ENCODE measurements around the gene PHACTR3.

Gene PHACTR3

DNA sequence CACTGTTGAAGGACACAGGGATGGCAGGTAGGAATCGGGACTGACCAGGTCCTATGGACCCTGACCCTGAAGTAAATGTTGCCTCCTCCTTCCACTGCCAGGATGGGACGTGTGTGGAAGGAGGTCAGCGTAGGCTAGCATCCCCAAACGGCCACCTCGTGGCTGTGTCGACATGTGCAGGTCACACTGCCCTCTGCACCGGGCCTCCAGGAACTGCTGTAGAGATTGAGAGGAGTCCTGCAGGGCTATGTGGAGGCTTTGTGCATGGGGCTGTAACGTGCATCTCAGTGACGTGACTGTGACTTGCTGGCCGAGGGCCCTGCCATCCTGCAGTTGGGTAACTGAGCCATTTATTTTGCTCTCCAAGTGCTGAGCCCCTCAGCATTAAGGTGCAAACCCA lies 149.5 kb downstream of the PHACTR3 start:
- no peak for DNase-seq
- no peak overlapping the region for H2BK15ac ChIP-seq (replicated peaks; ENCODE audit: low read depth)
- no peak overlapping the region for H2AK5ac ChIP-seq (ENCODE audit: low read length)
- H3K18ac ChIP-seq (ENCODE audit: low read length), result no peak overlapping the region
- H3K9ac ChIP-seq (ENCODE audit: low read length), result no peak overlapping the region
- no peak overlapping the region for H3K4ac ChIP-seq (ENCODE audit: low read depth, low read length)
- H3K27me3 ChIP-seq (ENCODE audit: insufficient read depth, low read length, poor library complexity), result no peaks in the 10 kb centered on the region
- no peak overlapping the region for H2BK120ac ChIP-seq (ENCODE audit: low read depth, low read length)
- no peaks in the 10 kb centered on the region for H3K4me1 ChIP-seq (ENCODE audit: control insufficient read depth, low read depth, low read length)
- H3K4me2 ChIP-seq (ENCODE audit: low read length), result no peak overlapping the region
- H3K23ac ChIP-seq (ENCODE audit: low read length), result no peak overlapping the region
- H3K4me3 ChIP-seq (ENCODE audit: low read length), result no peak overlapping the region
- H4K8ac ChIP-seq (ENCODE audit: low read depth, low read length), result no peak overlapping the region
- H2BK5ac ChIP-seq (ENCODE audit: low read length), result no peak overlapping the region
- no peaks in the 10 kb centered on the region for H3K79me2 ChIP-seq (ENCODE audit: control insufficient read depth, insufficient read depth, low read length)
- no peak overlapping the region for H4K5ac ChIP-seq (ENCODE audit: low read length)
- WGBS (ENCODE audit: extremely low coverage, insufficient coverage, low lambda C conversion rate), result no CpG with 5 or more reads among the region's 10 CpGs
- no peaks in the 10 kb centered on the region for H3K79me1 ChIP-seq (ENCODE audit: low read length)
- H3K36me3 ChIP-seq (ENCODE audit: control insufficient read depth, insufficient read depth, low read length), result no peaks in the 10 kb centered on the region
- no peak overlapping the region for H3K56ac ChIP-seq (ENCODE audit: low read length)
- no peak overlapping the region for H3K27ac ChIP-seq (ENCODE audit: low read depth, low read length)

DNA sequence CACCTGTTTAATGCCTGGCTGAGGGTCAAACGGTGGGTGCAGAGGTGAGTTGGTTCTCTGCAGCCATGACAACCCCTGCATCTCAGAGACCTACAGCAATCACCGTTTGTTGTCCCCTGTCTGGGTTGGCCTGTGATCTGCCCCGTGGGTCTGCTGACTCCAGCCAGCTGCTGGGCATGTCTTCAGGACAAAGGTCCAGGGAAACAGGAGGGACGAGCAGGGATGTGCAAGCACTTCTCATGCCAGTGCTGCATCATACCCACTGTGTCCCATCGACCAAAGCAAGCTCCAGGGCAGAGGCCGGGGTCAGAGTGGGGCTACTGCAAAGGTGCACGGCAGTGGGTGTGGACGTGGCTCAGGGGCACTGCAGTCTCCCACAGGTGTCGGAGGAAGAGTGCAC lies 150.2 kb downstream of the PHACTR3 start:
- H3K27ac ChIP-seq (ENCODE audit: low read depth, low read length), result no peak overlapping the region
- no peaks in the 10 kb centered on the region for H3K4me1 ChIP-seq (ENCODE audit: control insufficient read depth, low read depth, low read length)
- no peak for DNase-seq
- H3K18ac ChIP-seq (ENCODE audit: low read length), result no peak overlapping the region
- H3K23ac ChIP-seq (ENCODE audit: low read length), result no peak overlapping the region
- no peaks in the 10 kb centered on the region for H3K79me1 ChIP-seq (ENCODE audit: low read length)
- no peak overlapping the region for H3K4me3 ChIP-seq (ENCODE audit: low read length)
- no peaks in the 10 kb centered on the region for H3K79me2 ChIP-seq (ENCODE audit: control insufficient read depth, insufficient read depth, low read length)
- no peaks in the 10 kb centered on the region for H3K27me3 ChIP-seq (ENCODE audit: insufficient read depth, low read length, poor library complexity)
- H2AK5ac ChIP-seq (ENCODE audit: low read length), result no peak overlapping the region
- H2BK15ac ChIP-seq (replicated peaks; ENCODE audit: low read depth), result no peak overlapping the region
- WGBS (ENCODE audit: extremely low coverage, insufficient coverage, low lambda C conversion rate), result no CpG with 5 or more reads among the region's 9 CpGs
- H3K4me2 ChIP-seq (ENCODE audit: low read length), result no peak overlapping the region
- H3K36me3 ChIP-seq (ENCODE audit: control insufficient read depth, insufficient read depth, low read length), result no peaks in the 10 kb centered on the region
- no peak overlapping the region for H2BK5ac ChIP-seq (ENCODE audit: low read length)
- H4K8ac ChIP-seq (ENCODE audit: low read depth, low read length), result no peak overlapping the region
- no peak overlapping the region for H3K56ac ChIP-seq (ENCODE audit: low read length)
- H2BK120ac ChIP-seq (ENCODE audit: low read depth, low read length), result no peak overlapping the region
- H4K5ac ChIP-seq (ENCODE audit: low read length), result no peak overlapping the region
- no peak overlapping the region for H3K4ac ChIP-seq (ENCODE audit: low read depth, low read length)
- H3K9ac ChIP-seq (ENCODE audit: low read length), result no peak overlapping the region

DNA sequence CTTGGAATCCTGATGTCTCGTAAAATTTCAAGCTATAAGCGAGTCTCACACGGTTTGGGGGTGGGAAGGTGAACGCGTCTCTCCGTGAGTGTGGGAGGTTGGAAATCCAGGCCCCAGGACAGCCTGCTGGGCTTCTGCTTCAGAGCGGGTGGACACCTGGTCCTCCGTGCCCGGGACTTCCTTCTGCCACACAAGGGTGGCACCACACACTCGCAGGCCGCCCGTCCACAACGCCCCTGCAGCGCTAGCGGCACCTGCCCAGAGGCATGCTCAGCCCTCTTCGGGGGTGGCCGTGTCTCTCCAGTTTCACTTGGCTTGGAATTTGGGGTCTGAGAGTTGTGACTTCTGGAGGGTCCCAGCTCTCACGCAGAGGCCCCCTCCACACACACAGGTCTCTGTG lies 151.9 kb downstream of the PHACTR3 start:
- no peak overlapping the region for H2BK120ac ChIP-seq (ENCODE audit: low read depth, low read length)
- H3K4me2 ChIP-seq (ENCODE audit: low read length), result no peak overlapping the region
- H3K4me1 ChIP-seq (ENCODE audit: control insufficient read depth, low read depth, low read length), result no peaks in the 10 kb centered on the region
- no peaks in the 10 kb centered on the region for H3K79me2 ChIP-seq (ENCODE audit: control insufficient read depth, insufficient read depth, low read length)
- H3K23ac ChIP-seq (ENCODE audit: low read length), result no peak overlapping the region
- no peak overlapping the region for H2BK15ac ChIP-seq (replicated peaks; ENCODE audit: low read depth)
- no peak overlapping the region for H4K8ac ChIP-seq (ENCODE audit: low read depth, low read length)
- H3K4me3 ChIP-seq (ENCODE audit: low read length), result no peak overlapping the region
- no peaks in the 10 kb centered on the region for H3K36me3 ChIP-seq (ENCODE audit: control insufficient read depth, insufficient read depth, low read length)
- no peak overlapping the region for H2BK5ac ChIP-seq (ENCODE audit: low read length)
- H3K56ac ChIP-seq (ENCODE audit: low read length), result no peak overlapping the region
- no peak overlapping the region for H4K5ac ChIP-seq (ENCODE audit: low read length)
- no CpG with 5 or more reads among the region's 18 CpGs for WGBS (ENCODE audit: extremely low coverage, insufficient coverage, low lambda C conversion rate)
- no peak overlapping the region for H3K27ac ChIP-seq (ENCODE audit: low read depth, low read length)
- H3K18ac ChIP-seq (ENCODE audit: low read length), result no peak overlapping the region
- H2AK5ac ChIP-seq (ENCODE audit: low read length), result no peak overlapping the region
- H3K4ac ChIP-seq (ENCODE audit: low read depth, low read length), result no peak overlapping the region
- no peak overlapping the region for H3K9ac ChIP-seq (ENCODE audit: low read length)
- no peaks in the 10 kb centered on the region for H3K27me3 ChIP-seq (ENCODE audit: insufficient read depth, low read length, poor library complexity)
- no peak for DNase-seq
- no peaks in the 10 kb centered on the region for H3K79me1 ChIP-seq (ENCODE audit: low read length)

DNA sequence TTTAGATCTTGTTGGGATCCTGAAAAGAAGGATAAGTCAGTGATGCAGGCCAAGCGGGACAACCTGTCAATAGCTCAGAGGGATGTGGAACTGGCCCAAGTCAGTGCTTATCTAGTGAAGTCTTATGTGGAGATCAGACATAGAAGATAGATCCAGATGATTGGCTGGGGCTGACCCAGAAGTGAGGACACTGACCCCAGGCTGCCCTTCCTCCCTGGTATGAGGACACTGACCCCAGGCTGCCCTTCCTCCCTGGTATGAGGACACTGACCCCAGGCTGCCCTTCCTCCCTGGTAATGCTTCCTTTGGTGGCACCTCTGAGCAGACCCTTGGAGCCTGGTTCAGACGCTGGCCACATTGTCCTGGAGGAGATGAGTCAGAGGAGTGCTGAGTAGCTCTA lies 159.7 kb downstream of the PHACTR3 start:
- Histone ChIP-seq H4K5ac (ENCODE audit: low read length) (no peak overlapping the region), H3K36me3 (ENCODE audit: control insufficient read depth, insufficient read depth, low read length) (no peaks in the 10 kb centered on the region), H3K79me2 (ENCODE audit: control insufficient read depth, insufficient read depth, low read length) (no peaks in the 10 kb centered on the region), H4K8ac (ENCODE audit: low read depth, low read length) (no peak overlapping the region), H3K4me3 (ENCODE audit: low read length) (no peak overlapping the region), H3K27me3 (ENCODE audit: insufficient read depth, low read length, poor library complexity) (no peaks in the 10 kb centered on the region), H2BK15ac (replicated peaks; ENCODE audit: low read depth) (no peak overlapping the region), H2BK5ac (ENCODE audit: low read length) (no peak overlapping the region), H3K4me1 (ENCODE audit: control insufficient read depth, low read depth, low read length) (no peaks in the 10 kb centered on the region), H3K4me2 (ENCODE audit: low read length) (no peak overlapping the region), H3K27ac (ENCODE audit: low read depth, low read length) (no peak overlapping the region), H3K56ac (ENCODE audit: low read length) (no peak overlapping the region), H3K18ac (ENCODE audit: low read length) (no peak overlapping the region), H3K9ac (ENCODE audit: low read length) (no peak overlapping the region), H2BK120ac (ENCODE audit: low read depth, low read length) (no peak overlapping the region), H2AK5ac (ENCODE audit: low read length) (no peak overlapping the region), H3K23ac (ENCODE audit: low read length) (no peak overlapping the region), H3K4ac (ENCODE audit: low read depth, low read length) (no peak overlapping the region), H3K79me1 (ENCODE audit: low read length) (no peaks in the 10 kb centered on the region)
- no peak for DNase-seq
- no CpG with 5 or more reads among the region's 2 CpGs for WGBS (ENCODE audit: extremely low coverage, insufficient coverage, low lambda C conversion rate)

DNA sequence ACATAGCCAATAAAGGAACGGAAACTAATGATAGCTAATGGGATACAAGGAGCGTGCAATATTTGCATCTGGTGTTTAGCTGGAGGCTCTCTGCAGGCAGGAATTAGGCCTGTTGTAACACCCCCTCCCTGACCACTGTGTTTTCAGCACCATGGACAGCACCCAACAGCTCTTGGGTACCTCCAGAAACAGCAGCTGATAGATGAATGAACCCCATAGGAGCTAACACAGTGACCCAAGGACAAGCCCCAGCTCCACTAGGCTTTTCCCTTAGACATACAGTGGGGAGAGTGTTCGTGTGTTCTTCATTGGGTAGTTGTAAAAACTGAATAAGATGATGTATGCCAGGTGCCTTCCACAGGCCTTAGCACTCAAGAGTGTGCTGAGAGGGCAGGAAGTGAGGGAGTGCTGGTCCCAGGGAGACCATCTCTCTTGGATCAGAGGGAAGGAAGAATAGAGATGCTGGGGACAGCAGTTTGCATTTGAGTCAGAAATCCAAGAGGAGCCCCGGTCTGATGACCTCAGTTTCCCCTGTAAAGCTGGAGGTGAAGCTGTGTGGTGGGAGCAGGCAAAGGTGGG lies 161.3 kb downstream of the PHACTR3 start:
- Histone ChIP-seq H3K18ac (ENCODE audit: low read length) (no peak overlapping the region), H4K5ac (ENCODE audit: low read length) (no peak overlapping the region), H3K27me3 (ENCODE audit: insufficient read depth, low read length, poor library complexity) (no peaks in the 10 kb centered on the region), H3K9ac (ENCODE audit: low read length) (no peak overlapping the region), H3K79me1 (ENCODE audit: low read length) (no peaks in the 10 kb centered on the region), H3K4me3 (ENCODE audit: low read length) (no peak overlapping the region), H3K4me1 (ENCODE audit: control insufficient read depth, low read depth, low read length) (no peaks in the 10 kb centered on the region), H3K36me3 (ENCODE audit: control insufficient read depth, insufficient read depth, low read length) (no peaks in the 10 kb centered on the region), H3K4ac (ENCODE audit: low read depth, low read length) (no peak overlapping the region), H2AK5ac (ENCODE audit: low read length) (no peak overlapping the region), H3K4me2 (ENCODE audit: low read length) (no peak overlapping the region), H2BK5ac (ENCODE audit: low read length) (no peak overlapping the region), H2BK15ac (replicated peaks; ENCODE audit: low read depth) (no peak overlapping the region), H3K56ac (ENCODE audit: low read length) (no peak overlapping the region), H3K27ac (ENCODE audit: low read depth, low read length) (no peak overlapping the region), H3K79me2 (ENCODE audit: control insufficient read depth, insufficient read depth, low read length) (no peaks in the 10 kb centered on the region), H4K8ac (ENCODE audit: low read depth, low read length) (no peak overlapping the region), H3K23ac (ENCODE audit: low read length) (no peak overlapping the region), H2BK120ac (ENCODE audit: low read depth, low read length) (no peak overlapping the region)
- DNase-seq, result peak; percentile 32
- WGBS (ENCODE audit: extremely low coverage, insufficient coverage, low lambda C conversion rate), result no CpG with 5 or more reads among the region's 4 CpGs

DNA sequence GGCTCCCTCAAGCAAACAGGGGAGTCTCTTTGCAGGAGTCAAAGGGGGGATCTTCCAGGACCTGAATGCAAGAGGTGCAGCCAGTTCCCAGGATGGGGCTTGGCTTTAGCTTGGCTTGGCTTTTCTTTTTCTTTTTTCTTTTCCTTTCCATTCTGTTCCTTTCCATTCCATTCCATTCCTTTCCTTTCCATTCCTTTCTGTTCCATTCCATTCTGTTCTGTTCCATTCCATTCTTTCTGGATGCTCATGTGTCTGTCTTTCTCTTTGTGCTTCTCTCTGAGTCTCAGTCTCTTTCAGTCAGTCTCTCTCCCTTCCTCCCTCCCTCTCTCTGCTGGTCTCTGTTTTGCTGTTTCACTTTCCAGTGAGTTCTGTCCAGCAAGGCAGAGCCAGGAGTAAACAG lies 163.3 kb downstream of the PHACTR3 start:
- Histone ChIP-seq H4K5ac (ENCODE audit: low read length) (no peak overlapping the region), H3K56ac (ENCODE audit: low read length) (no peak overlapping the region), H3K4me1 (ENCODE audit: control insufficient read depth, low read depth, low read length) (no peaks in the 10 kb centered on the region), H3K18ac (ENCODE audit: low read length) (no peak overlapping the region), H3K36me3 (ENCODE audit: control insufficient read depth, insufficient read depth, low read length) (no peaks in the 10 kb centered on the region), H3K23ac (ENCODE audit: low read length) (no peak overlapping the region), H3K27ac (ENCODE audit: low read depth, low read length) (no peak overlapping the region), H3K79me1 (ENCODE audit: low read length) (no peaks in the 10 kb centered on the region), H2BK5ac (ENCODE audit: low read length) (no peak overlapping the region), H2AK5ac (ENCODE audit: low read length) (no peak overlapping the region), H3K27me3 (ENCODE audit: insufficient read depth, low read length, poor library complexity) (no peaks in the 10 kb centered on the region), H3K4me2 (ENCODE audit: low read length) (no peak overlapping the region), H3K79me2 (ENCODE audit: control insufficient read depth, insufficient read depth, low read length) (no peaks in the 10 kb centered on the region), H3K4ac (ENCODE audit: low read depth, low read length) (no peak overlapping the region), H4K8ac (ENCODE audit: low read depth, low read length) (no peak overlapping the region), H3K9ac (ENCODE audit: low read length) (no peak overlapping the region), H2BK15ac (replicated peaks; ENCODE audit: low read depth) (no peak overlapping the region), H3K4me3 (ENCODE audit: low read length) (no peak overlapping the region), H2BK120ac (ENCODE audit: low read depth, low read length) (no peak overlapping the region)
- DNase-seq, result no peak
